ENCODE data around the gene CLMN.

DNA sequence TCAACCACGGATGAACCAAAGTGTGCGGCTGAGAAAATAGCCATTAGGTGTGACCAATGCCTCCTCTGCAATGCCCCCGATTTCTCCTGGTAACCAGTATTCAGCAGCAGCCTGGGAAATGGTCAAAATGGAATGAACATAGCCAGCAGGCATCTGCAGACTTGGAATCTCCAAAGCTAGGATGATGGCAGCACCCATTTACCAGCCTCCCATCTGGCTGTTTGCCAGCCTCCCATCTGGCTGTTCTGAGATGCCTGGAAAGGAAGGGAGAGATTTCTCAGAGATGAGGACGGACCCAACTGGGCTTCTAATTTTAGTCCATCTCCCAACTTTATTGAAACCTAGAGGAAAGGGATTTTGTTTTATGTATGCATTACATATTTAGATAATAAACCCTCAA is 16.2 kb downstream of the CLMN start:
- TF ChIP-seq, protein P1, sequence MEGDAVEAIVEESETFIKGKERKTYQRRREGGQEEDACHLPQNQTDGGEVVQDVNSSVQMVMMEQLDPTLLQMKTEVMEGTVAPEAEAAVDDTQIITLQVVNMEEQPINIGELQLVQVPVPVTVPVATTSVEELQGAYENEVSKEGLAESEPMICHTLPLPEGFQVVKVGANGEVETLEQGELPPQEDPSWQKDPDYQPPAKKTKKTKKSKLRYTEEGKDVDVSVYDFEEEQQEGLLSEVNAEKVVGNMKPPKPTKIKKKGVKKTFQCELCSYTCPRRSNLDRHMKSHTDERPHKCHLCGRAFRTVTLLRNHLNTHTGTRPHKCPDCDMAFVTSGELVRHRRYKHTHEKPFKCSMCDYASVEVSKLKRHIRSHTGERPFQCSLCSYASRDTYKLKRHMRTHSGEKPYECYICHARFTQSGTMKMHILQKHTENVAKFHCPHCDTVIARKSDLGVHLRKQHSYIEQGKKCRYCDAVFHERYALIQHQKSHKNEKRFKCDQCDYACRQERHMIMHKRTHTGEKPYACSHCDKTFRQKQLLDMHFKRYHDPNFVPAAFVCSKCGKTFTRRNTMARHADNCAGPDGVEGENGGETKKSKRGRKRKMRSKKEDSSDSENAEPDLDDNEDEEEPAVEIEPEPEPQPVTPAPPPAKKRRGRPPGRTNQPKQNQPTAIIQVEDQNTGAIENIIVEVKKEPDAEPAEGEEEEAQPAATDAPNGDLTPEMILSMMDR (IDR thresholded peaks at IDR 0.05) = no peak
- TF ChIP-seq POLR2A (IDR thresholded peaks at IDR 0.05) (no peak), POLR2AphosphoS5 (IDR thresholded peaks at IDR 0.05) (no peak), EP300 (IDR thresholded peaks at IDR 0.05) (no peak)

Measured in gastroesophageal sphincter (tissue), 3 donors.